Measurements from ENCODE around the gene NAALADL1. TPM values are rescaled to one million over a fixed set of nuclear protein-coding genes. Genes with fewer than 3 reads are reported as not detected.

Gene NAALADL1
- total RNA-seq, 1 donor from 2014 or later: not detected

DNA sequence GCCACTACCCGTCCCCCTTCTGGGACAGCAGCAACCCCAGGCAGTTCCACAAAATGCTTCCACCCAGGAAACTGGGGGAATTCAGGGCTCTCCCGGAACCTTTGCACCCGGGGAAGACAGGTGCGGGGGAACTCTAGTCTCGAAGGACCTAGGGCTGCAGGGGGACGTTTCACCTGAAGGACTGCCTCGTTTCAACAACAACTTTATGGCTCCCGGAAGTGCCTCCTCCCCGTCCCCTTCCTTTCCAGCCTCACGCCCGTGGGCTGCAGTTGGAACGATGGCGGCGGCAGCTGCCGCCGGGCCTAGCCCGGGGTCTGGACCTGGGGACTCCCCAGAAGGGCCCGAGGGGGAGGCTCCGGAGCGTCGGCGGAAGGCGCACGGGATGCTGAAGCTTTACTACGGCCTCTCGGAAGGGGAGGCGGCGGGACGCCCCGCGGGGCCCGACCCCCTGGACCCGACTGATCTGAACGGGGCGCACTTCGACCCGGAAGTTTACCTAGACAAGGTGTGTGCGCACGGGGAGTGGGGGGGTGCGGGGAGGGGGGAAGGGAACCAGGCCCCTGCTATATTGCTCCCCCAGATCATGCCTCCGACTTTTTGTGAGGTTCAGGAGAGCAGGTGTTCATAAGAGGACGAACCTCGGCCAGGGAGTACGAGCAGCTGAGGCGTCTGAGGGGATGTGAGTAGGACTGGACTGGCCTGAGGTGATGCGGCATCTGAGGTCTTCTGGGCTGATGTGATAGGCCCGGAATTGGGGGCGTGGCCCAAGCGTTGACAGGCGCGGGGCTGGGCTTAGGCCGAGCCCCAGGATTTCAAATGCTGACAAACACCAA is 37.8 kb upstream of the NAALADL1 start, which contains the start of gene VPS51:
VPS51 (plus strand) TSS at position 241 of the 833 bp plus-strand sequence; CDS start at position 278, 37 bp downstream.
- no peaks in the 10 kb centered on the region for H3K27me3 Mint-ChIP-seq (ENCODE audit: unreplicated experiment)
- peak; percentile 91 for DNase-seq (ENCODE audit: extremely low spot score, unreplicated experiment)
- H3K36me3 Mint-ChIP-seq (ENCODE audit: unreplicated experiment): peaks cover 1% of the 10 kb centered on the region
- peak within 1 kb of the TSS; percentile 87 for H3K4me3 Mint-ChIP-seq (ENCODE audit: unreplicated experiment)
- peak within 1 kb of the TSS; percentile 95 for H3K27ac Mint-ChIP-seq (ENCODE audit: unreplicated experiment)
- H3K9me3 Mint-ChIP-seq (ENCODE audit: unreplicated experiment): no peaks in the 10 kb centered on the region
- H3K4me1 Mint-ChIP-seq (ENCODE audit: unreplicated experiment): peaks cover 15% of the 10 kb centered on the region
- no peak for TF ChIP-seq CTCF (IDR thresholded peaks at IDR 0.05)

GRCh38 chr11:65095427-65095826 is 37.1 kb upstream of the NAALADL1 start:
- Mint-ChIP-seq H3K36me3 (ENCODE audit: unreplicated experiment) (peaks cover 1% of the 10 kb centered on the region), H3K4me1 (ENCODE audit: unreplicated experiment) (peaks cover 14% of the 10 kb centered on the region), H3K27me3 (ENCODE audit: unreplicated experiment) (no peaks in the 10 kb centered on the region), H3K9me3 (ENCODE audit: unreplicated experiment) (no peaks in the 10 kb centered on the region), H3K4me3 (ENCODE audit: unreplicated experiment) (peak overlapping the region; percentile 87), H3K27ac (ENCODE audit: unreplicated experiment) (peak overlapping the region; percentile 95)
- no peak for TF ChIP-seq CTCF (IDR thresholded peaks at IDR 0.05)
- no peak for DNase-seq (ENCODE audit: extremely low spot score, unreplicated experiment)

GRCh38 chr11:65090628-65091027 is 32.3 kb upstream of the NAALADL1 start:
- Mint-ChIP-seq H3K9me3 (ENCODE audit: unreplicated experiment) (no peaks in the 10 kb centered on the region), H3K27me3 (ENCODE audit: unreplicated experiment) (no peaks in the 10 kb centered on the region), H3K27ac (ENCODE audit: unreplicated experiment) (no peak overlapping the region), H3K36me3 (ENCODE audit: unreplicated experiment) (peaks cover 16% of the 10 kb centered on the region), H3K4me1 (ENCODE audit: unreplicated experiment) (peaks cover 6% of the 10 kb centered on the region), H3K4me3 (ENCODE audit: unreplicated experiment) (no peak overlapping the region)
- DNase-seq (ENCODE audit: extremely low spot score, unreplicated experiment): no peak
- TF ChIP-seq CTCF (IDR thresholded peaks at IDR 0.05): no peak

DNA sequence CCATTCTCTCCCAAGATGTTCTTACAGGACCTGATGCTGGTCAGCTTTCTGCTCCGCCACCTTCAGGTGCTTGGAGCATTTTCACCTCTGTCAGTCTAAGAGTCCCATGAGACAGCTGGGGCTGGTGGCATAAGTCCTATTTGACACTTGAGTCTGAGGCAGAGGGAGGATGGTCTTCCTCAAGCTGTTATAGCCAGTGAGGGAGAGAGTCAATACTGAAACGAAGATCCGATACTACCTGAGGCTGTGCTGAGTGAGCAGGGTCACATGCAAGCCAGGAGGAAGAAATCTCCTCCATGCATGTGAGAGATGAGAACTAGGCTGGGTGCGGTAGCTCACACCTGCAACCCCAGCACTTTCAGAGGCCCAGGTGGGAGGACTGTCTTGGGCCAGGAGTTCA is 31.3 kb upstream of the NAALADL1 start:
- H3K9me3 Mint-ChIP-seq (ENCODE audit: unreplicated experiment): no peaks in the 10 kb centered on the region
- H3K27me3 Mint-ChIP-seq (ENCODE audit: unreplicated experiment): no peaks in the 10 kb centered on the region
- peaks cover 18% of the 10 kb centered on the region for H3K36me3 Mint-ChIP-seq (ENCODE audit: unreplicated experiment)
- no peak overlapping the region for H3K4me3 Mint-ChIP-seq (ENCODE audit: unreplicated experiment)
- no peak for TF ChIP-seq CTCF (IDR thresholded peaks at IDR 0.05)
- H3K27ac Mint-ChIP-seq (ENCODE audit: unreplicated experiment): no peak overlapping the region
- H3K4me1 Mint-ChIP-seq (ENCODE audit: unreplicated experiment): peaks cover 14% of the 10 kb centered on the region
- no peak for DNase-seq (ENCODE audit: extremely low spot score, unreplicated experiment)

DNA sequence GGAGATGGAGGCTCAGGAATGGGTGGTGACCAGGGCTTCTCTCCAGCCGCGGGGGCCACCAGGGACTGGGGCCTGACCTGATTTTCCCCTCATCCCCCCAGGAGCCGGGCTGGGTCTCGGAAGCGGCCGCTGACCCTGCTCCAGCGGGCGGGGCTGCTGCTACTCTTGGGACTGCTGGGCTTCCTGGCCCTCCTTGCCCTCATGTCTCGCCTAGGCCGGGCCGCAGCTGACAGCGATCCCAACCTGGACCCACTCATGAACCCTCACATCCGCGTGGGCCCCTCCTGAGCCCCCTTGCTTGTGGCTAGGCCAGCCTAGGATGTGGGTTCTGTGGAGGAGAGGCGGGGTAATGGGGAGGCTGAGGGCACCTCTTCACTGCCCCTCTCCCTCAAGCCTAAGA is 29.5 kb upstream of the NAALADL1 start:
- DNase-seq (ENCODE audit: extremely low spot score, unreplicated experiment): no peak
- Mint-ChIP-seq H3K9me3 (ENCODE audit: unreplicated experiment) (no peaks in the 10 kb centered on the region), H3K27me3 (ENCODE audit: unreplicated experiment) (no peaks in the 10 kb centered on the region), H3K36me3 (ENCODE audit: unreplicated experiment) (peaks cover 18% of the 10 kb centered on the region), H3K4me1 (ENCODE audit: unreplicated experiment) (peaks cover 27% of the 10 kb centered on the region), H3K27ac (ENCODE audit: unreplicated experiment) (no peak overlapping the region), H3K4me3 (ENCODE audit: unreplicated experiment) (no peak overlapping the region)
- no peak for TF ChIP-seq CTCF (IDR thresholded peaks at IDR 0.05)

All from osteocyte (in vitro differentiated cells).